Effector memory CD4-positive, alpha-beta T cell (primary cell): ENCODE measurements around the gene OR5V1.
"Not testable (repeated sequence)": the region's sequence is repeated elsewhere in the genome, so short reads cannot be mapped to it uniquely, and the experiment has no call there.

Experiments
- DNase-seq, 3 donors: peaks; one replicate each; pipeline ENCODE4 v3.0.0-alpha.2; 2020
- H3K27ac ChIP-seq: 2 replicates; pipeline ENCODE4 v1.7.0; 2013; ENCODE audit warnings: mild to moderate bottlenecking, low read length, moderate library complexity; ENCODE audit not compliant: insufficient read depth, poor library complexity, severe bottlenecking
- H3K27me3 ChIP-seq: replicated peaks from 2 replicates; pipeline ENCODE4 v1.7.0; 2013; ENCODE audit warnings: mild to moderate bottlenecking, low read length; ENCODE audit not compliant: insufficient read depth, control insufficient read depth, poor library complexity, severe bottlenecking
- H3K36me3 ChIP-seq: 2 replicates; pipeline ENCODE4 v1.7.0; 2013; ENCODE audit warnings: mild to moderate bottlenecking, low read length, moderate library complexity; ENCODE audit not compliant: control insufficient read depth, insufficient read depth
- H3K4me1 ChIP-seq: 2 replicates; pipeline ENCODE4 v1.7.0; 2013; ENCODE audit warnings: low read length, mild to moderate bottlenecking; ENCODE audit not compliant: control insufficient read depth, insufficient read depth, poor library complexity, severe bottlenecking
- H3K4me3 ChIP-seq: 2 replicates; pipeline ENCODE4 v1.7.0; 2013; ENCODE audit warnings: low read length, low read depth, mild to moderate bottlenecking; ENCODE audit not compliant: insufficient read depth, poor library complexity, severe bottlenecking
- H3K9me3 ChIP-seq: 2 replicates; pipeline ENCODE4 v1.7.0; 2013; ENCODE audit warnings: mild to moderate bottlenecking, low read length, moderate library complexity; ENCODE audit not compliant: control insufficient read depth

Gene OR5V1

GRCh38 chr6:29349348-29349747 lies 19.3 kb downstream of the OR5V1 start:
- H3K4me3 ChIP-seq = not testable (repeated sequence)

DNA sequence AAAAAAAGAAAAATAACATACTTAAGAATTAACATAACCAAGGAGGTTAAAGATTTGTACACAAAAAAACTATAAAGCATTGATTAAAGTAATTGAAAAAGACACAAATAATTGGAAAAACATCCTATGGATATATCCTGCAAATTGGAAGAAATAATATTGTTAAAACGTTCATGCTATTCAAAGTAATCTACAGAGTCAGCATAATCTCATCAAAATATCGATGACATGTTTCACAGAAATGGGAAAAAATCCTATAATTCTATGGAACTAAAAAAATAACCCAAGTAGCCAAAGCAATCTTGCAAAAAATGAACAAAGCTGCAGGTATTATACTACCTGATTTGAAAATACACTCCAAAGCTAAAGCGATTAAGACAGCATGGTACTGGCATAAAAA lies 23.3 kb downstream of the OR5V1 start:
- no peak overlapping the region for H3K27ac ChIP-seq
- no peaks in the 10 kb centered on the region for H3K4me1 ChIP-seq
- H3K27me3 ChIP-seq = no peaks in the 10 kb centered on the region
- no peaks in the 10 kb centered on the region for H3K9me3 ChIP-seq
- DNase-seq = no peak
- H3K36me3 ChIP-seq = no peaks in the 10 kb centered on the region
- no peak overlapping the region for H3K4me3 ChIP-seq

More at GRCh38 chr6:29349348-29349747, 19.3 kb downstream of the OR5V1 start:
- H3K27ac ChIP-seq, H3K4me1 ChIP-seq, H3K27me3 ChIP-seq, DNase-seq, H3K9me3 ChIP-seq, H3K36me3 ChIP-seq: not testable (repeated sequence)

GRCh38 chr6:29336269-29336668 lies 32.4 kb downstream of the OR5V1 start:
- DNase-seq = no peak
- Histone ChIP-seq H3K27me3 (no peaks in the 10 kb centered on the region), H3K4me1 (no peaks in the 10 kb centered on the region), H3K27ac (no peak overlapping the region), H3K4me3 (no peak overlapping the region), H3K36me3 (no peaks in the 10 kb centered on the region), H3K9me3 (no peaks in the 10 kb centered on the region)

DNA sequence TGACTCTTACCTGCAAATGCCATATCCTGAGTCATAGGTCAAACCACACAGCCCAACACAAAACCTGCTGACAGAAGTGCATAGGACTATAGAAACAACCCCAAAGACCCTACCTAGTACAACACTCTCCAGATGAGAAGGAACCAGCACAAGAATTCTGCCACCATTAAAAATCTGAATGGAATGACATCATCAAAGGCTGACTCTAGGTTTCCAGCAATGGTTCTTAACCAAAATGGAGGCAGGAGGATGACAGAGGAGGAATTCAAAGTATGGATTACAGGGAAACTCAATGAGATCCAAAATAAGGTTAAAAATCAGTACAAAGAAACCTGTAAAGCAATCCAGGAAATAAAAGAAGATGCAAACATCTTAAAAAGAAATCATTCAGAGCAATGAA lies 36.0 kb downstream of the OR5V1 start:
- no peak for DNase-seq
- no peaks in the 10 kb centered on the region for H3K36me3 ChIP-seq
- H3K4me1 ChIP-seq = no peaks in the 10 kb centered on the region
- H3K27me3 ChIP-seq = no peaks in the 10 kb centered on the region
- H3K27ac ChIP-seq = no peak overlapping the region
- no peaks in the 10 kb centered on the region for H3K9me3 ChIP-seq
- no peak overlapping the region for H3K4me3 ChIP-seq

DNA sequence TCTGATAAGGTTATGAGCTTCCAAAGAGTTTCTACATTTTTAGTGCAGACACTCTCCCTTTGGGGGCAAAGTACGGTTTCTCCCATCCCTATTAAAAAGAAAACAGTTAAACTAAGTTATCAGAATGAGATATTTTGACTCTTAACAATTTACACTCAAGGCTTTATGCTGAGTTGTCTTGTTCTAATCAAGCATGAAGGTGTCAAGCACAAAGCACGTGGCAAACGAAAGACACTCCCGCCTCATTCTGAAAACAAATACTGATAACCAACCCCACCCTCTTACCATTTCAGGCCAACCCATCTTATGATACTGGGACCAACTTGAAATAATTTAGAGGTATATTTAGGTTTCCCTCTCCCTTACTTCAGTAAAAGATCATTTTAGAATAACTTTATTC lies 42.9 kb downstream of the OR5V1 start:
- Histone ChIP-seq H3K4me1 (no peaks in the 10 kb centered on the region), H3K27me3 (peaks cover 8% of the 10 kb centered on the region)
- no peak for DNase-seq

DNA sequence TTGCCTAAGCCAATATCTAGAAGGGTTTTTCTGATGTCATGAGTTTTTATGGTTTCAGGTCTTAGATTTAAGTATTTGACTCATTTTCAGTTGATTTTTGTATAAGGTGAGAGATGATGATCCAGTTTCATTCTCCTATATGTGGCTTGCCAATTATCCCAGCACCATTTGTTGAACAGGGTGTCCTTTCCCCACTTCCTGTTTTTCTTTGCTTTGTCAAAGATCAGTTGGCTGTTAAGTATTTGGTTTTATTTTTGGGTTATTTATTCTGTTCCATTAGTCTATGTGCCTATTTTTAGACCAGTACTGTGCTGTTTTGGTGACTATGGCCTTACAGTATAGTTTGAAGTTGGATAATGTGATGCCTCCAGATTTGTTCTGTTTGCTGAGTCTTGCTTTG lies 45.3 kb downstream of the OR5V1 start:
- H3K9me3 ChIP-seq = not testable (repeated sequence)

More for the DNA sequence above, 42.9 kb downstream of the OR5V1 start:
- H3K36me3 ChIP-seq = no peaks in the 10 kb centered on the region
- no peaks in the 10 kb centered on the region for H3K9me3 ChIP-seq
- H3K4me3 ChIP-seq = no peak overlapping the region
- H3K27ac ChIP-seq = no peak overlapping the region

DNA sequence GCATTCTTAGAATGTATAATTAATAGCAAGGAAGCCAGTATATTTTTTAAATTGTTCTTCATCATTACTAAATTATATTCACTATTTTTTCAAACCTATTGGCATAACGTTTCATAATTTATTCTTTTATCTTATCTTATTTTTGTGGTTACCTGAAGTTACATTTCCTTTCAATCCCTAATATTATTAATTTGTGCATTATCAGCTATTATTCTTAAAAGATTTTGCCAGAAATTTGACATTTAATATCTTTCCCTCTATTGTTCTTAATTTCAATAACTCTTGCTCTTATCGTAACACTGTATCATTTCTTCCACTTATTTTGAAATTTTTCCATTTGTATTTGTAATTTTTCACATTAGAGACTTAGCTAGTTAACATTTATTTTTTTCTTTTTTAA lies 48.7 kb downstream of the OR5V1 start:
- Histone ChIP-seq H3K27me3 (peaks cover 8% of the 10 kb centered on the region), H3K4me3 (no peak overlapping the region), H3K9me3 (no peaks in the 10 kb centered on the region), H3K4me1 (no peaks in the 10 kb centered on the region), H3K27ac (no peak overlapping the region), H3K36me3 (no peaks in the 10 kb centered on the region)
- DNase-seq = no peak

More for the DNA sequence above, 45.3 kb downstream of the OR5V1 start:
- H3K4me3 ChIP-seq, DNase-seq, H3K27ac ChIP-seq, H3K27me3 ChIP-seq, H3K36me3 ChIP-seq, H3K4me1 ChIP-seq: not testable (repeated sequence)
